GM19043 (cell line): Measurements from ENCODE around the gene PACRG.

Experiments used
- ATAC-seq: cut with Tn5 transposase; IDR thresholded peaks from one replicate; pipeline ENCODE4 v1.9.1; 2021; ENCODE audit warnings: low read depth; ENCODE audit not compliant: unreplicated experiment

PACRG gene

DNA sequence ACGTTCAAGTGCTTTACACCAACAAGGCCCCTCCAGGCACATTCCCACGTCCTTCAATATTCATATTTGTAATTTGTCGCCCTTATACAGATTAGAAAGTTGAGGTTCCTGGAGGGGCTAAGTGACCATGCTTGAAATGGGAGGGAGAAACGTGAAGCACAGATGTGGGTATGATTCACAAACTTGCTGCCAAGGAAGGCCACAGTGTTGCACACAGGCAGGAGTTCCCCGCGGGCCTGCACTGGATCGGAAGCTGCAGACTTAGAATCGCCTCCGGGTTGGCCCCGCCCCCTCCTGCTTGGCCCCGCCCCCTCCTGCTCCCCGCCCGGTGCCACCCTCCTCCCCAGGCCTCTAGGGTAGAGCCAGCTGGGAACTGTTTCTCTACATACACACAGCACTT lies 628.5 kb downstream of the PACRG start:
- ATAC-seq, result no peak

DNA sequence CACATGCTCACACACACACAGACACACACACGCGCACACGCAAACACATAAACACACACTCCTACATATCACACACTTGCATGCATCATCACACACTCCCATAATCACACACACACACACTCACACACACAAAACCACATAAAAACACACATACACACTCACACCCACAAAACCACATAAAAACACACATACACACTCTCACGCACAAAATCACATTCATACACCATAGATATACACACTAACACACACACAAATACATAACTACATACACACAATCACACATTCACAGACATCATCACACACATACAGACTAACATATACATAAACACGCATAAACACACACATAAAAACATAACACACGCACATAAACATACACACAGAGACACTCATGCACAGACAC lies 629.0 kb downstream of the PACRG start:
- ATAC-seq, result no peak

DNA sequence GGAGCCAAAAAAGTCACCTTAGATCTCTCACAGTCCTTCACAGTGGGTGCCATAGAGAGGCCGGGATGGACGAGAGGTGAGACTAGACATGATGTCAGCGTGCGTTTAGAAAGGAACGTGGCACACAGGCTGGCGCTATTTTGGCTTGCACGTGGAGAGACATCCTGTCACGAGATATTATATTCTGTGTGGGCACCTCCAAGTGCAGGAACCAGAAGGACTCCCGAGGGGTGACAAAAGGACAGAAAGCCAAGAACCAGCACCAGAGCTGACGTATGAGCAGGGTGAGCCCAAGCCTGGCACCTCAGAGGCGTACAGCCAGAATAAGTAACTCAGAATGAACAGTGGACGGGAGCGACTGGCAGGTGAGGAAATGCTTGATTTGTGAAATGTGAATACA lies 636.9 kb downstream of the PACRG start:
- ATAC-seq, result no peak
